ENCODE data around the gene CD44.

CD44 gene

DNA sequence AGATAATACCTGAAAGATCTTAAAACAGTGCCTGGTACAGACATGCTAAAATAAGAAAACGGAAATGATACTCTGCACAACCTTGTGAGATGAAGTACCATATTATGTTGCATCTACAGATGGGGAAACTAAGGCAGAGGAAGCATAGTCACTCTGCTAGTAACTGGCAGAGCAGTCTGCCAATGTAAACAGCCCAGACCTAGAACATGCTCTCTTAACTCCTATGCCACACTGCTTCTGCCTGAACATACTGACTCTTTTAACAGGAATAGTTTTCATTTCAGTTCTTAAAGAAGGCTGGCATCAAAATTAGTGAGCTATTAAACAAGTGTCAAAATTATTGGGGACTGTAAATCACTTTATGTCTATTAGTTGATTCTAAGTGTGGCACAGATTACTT is 99.9 kb downstream of the CD44 start:
- no peak for TF ChIP-seq ZNF274 (IDR thresholded peaks at IDR 0.05; ENCODE audit: low read depth, low read length)
- no peak overlapping the region for H3K4me3 ChIP-seq (ENCODE audit: low read length)

DNA sequence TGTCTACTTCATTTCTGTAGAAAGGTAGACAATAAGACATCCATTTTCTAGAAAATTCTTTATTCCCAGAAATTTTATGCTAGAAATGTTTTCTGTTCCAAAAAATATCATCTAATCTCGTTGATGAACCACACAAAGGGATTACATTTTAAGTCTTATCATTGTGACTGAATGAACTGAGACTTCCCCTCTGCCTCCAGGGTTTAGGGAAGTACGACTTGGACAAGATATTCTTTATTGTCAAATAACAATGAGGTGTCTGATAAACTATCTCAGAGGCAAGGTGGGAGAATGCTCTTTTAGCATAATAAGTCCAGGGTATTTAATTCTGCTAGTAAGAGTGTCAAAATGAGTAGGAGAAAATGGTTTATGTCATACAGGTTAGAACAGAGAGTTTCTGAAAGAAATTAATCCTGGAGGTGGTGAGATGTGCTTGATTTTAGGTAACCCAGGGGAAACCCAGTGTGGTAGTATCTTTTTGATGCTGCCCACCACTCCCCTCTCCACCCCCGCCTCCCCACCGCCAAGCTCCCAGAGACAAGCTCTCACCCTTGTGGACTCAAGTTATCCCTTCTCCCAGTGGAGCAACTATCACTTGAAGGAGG is 100.6 kb downstream of the CD44 start:
- no peak overlapping the region for H3K4me3 ChIP-seq (ENCODE audit: low read length)
- no peak for TF ChIP-seq ZNF274 (IDR thresholded peaks at IDR 0.05; ENCODE audit: low read depth, low read length)

DNA sequence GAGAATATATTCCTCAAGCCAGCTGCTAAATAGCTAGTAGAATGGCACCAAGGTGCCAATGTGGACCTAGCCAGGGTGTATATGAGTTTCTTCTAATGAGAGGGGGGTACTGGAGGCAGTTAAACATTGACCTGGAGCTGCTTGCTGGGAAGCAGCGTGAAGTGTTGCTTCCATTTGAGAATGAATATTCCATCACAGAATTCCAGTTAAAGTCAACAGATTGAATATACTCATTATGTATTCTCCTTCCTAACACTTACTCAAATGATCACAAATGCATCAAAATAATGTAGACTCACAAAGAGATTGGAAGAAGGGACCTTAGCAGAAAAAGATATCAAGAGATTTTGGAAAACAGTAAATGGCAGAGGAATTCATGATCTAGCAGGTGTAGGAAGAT is 102.1 kb downstream of the CD44 start:
- no peak overlapping the region for H3K4me3 ChIP-seq (ENCODE audit: low read length)

DNA sequence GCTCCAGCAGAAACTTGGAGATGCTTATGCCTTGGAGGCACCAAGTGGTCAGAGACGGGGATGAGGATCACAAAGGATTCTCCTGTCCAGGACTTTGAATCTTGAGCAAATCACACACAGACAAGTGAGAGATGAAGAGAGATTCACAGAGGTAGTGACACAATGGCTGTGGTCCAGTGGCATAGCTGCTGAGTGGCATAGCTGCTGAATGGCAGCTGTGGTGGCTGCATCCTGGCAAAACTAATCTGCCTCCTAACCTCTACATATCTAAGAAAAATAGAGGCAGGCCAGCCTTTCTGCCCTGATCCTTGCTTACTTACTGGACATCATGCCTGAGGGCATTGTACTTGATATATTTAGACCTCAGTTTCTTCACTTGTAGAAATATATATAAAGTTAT is 102.6 kb downstream of the CD44 start:
- no peak for TF ChIP-seq ZNF274 (IDR thresholded peaks at IDR 0.05; ENCODE audit: low read depth, low read length)
- H3K4me3 ChIP-seq (ENCODE audit: low read length): no peak overlapping the region

More for the DNA sequence above, 102.1 kb downstream of the CD44 start:
- TF ChIP-seq ZNF274 (IDR thresholded peaks at IDR 0.05; ENCODE audit: low read depth, low read length): no peak

DNA sequence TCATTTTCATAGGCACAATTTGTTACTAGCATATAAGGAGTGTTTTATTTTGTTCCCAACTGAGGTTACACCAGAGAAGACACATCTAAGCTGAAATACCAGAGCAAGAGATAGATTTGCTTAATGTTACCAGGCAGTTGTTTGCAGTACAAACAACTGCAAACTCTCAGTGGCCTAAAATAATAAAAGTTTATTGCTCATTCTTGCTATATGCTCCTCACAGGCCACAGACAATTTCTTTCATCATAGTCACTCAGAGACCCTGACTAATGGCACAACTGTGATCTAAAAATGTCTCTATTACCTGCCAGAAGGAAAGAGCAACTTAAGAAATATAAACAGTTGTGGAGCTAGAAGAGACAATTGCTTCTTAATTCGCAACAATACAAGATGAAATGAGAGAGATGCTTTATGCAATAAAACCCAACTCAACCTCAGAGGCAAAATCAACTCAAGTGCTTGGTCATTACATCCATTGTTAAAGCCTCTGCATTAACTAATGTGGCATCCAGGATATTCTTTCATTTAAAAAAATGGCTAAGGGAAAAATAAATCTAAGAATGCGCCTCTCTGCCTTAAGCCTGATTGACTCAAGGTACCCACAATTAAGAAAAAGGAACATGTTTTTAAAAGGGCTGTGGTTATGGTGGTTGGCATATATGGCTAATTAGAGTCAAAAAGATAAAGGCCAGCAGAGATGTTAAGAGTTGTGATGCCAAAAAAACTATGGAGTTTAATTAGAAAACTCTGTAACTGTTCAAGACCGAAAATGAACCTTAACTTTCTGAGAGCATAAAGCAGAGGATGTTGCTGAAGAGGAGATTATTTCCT is 103.7 kb downstream of the CD44 start:
- no peak overlapping the region for H3K4me3 ChIP-seq (ENCODE audit: low read length)
- TF ChIP-seq ZNF274 (IDR thresholded peaks at IDR 0.05; ENCODE audit: low read depth, low read length): no peak

DNA sequence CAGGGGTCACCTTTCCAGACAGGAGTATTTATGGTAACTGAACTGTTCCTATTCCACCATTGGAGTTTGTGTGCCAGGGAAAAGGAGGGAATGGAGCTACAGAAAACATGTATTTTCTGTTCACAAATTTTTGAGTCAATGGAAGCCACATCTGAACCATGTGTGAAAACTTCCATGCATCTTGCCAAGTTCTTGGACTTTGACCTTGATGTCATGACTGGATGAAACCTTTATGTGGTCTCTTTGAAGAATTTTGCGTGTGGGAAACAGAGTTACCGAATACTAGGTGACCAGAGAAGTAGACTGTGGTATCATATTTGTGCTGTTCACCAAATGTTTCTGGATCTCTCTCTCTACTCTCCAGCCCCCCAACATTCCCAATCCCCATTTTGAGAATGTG is 104.8 kb downstream of the CD44 start:
- TF ChIP-seq ZNF274 (IDR thresholded peaks at IDR 0.05; ENCODE audit: low read depth, low read length): no peak
- H3K4me3 ChIP-seq (ENCODE audit: low read length): no peak overlapping the region

DNA sequence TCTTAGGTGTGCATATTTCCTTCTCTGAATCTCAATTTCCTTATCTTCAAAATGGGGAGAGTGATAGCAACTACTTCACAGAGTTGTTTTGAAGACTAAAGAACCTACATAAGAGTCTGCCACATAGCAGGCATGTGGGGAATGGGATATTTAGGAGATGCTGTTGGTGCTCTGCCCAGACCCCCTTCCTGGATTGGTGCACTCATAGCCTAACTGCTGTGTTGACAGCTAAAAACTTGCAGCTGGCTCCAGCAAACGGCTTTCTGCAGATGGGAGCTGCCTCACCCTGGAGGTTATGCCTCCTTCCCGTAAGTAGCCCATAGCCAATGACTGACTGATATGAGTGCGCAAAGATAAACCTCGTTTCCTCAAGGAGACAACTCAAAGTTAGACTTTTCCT is 106.1 kb downstream of the CD44 start:
- no peak overlapping the region for H3K4me3 ChIP-seq (ENCODE audit: low read length)
- TF ChIP-seq ZNF274 (IDR thresholded peaks at IDR 0.05; ENCODE audit: low read depth, low read length): no peak

DNA sequence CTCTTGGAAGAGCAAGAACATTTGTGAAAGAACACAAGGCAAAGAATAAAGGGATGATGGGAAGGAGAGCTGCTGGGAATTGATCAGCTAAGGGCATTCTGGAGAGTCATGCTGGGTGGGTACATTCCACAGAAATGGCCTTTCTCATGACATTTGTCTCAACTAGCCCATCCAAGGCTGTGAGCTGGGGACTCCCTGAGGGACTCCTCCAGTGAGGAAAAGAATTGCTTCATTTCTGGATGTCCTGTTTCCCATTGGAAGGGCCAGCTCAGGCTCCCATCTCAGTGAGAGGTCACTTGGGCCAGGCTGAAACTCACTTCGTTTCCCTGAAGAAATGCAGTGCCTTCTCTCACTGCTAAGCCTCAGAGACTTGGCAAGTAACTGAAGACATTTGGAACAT is 106.8 kb downstream of the CD44 start:
- no peak overlapping the region for H3K4me3 ChIP-seq (ENCODE audit: low read length)
- TF ChIP-seq ZNF274 (IDR thresholded peaks at IDR 0.05; ENCODE audit: low read depth, low read length): no peak

DNA sequence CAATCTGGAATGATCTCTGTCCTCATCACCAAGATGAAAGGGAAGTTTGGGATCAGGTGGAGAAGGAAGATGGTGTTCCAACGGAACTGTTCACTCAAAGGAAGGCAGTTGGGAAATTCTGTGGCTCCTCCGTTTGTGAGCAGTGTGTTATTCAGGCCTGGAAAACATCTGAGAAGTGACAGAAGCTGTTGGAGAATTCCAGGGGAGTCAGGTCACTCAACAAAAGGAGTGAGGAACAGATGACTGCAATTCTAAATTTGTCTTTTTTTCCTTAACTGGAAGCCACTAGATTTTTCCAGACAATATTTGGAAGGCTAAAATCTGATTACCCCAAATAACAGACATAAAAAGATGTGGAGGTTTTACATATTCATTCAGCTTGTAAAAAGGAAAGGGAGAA is 107.8 kb downstream of the CD44 start:
- H3K4me3 ChIP-seq (ENCODE audit: low read length): no peak overlapping the region
- no peak for TF ChIP-seq ZNF274 (IDR thresholded peaks at IDR 0.05; ENCODE audit: low read depth, low read length)

DNA sequence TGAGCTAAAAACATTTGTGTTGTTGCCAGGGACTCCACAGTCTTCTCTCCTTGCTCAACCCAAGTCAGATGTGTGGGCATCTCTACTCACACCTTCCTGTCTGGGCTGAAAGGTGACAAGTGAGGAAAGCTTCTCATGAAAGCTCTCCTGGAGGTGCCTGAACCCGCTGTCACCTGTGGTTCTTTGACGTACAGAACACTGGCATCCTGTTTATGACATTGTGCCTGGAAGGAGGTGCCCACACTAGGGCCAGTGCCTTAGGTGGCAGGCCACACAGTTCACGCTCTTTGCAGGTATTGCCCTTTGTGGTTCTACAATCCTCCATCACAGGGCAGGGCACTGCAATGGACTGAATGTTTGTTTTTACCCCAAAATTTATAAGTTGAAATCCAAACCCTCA is 108.5 kb downstream of the CD44 start:
- no peak overlapping the region for H3K4me3 ChIP-seq (ENCODE audit: low read length)
- no peak for TF ChIP-seq ZNF274 (IDR thresholded peaks at IDR 0.05; ENCODE audit: low read depth, low read length)

DNA sequence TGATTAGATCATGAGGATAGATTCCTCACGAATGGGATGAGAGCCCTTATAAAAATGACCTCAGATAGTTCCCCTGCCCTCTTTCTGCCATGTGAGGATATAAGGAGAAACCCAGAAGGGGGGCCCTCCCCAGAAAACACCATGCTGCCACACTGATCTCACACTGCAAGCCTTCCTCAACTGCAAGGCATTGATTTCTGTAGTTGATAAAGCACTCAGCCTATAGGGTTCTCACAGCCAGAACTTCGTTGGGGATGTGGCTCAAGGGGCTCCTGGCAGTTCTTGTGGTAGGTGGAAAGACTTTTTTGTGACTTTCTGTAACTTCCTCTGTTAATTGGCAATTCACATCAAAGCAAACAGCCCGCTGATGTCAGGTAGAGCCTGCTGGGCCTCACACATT is 108.9 kb downstream of the CD44 start:
- no peak overlapping the region for H3K4me3 ChIP-seq (ENCODE audit: low read length)
- no peak for TF ChIP-seq ZNF274 (IDR thresholded peaks at IDR 0.05; ENCODE audit: low read depth, low read length)

DNA sequence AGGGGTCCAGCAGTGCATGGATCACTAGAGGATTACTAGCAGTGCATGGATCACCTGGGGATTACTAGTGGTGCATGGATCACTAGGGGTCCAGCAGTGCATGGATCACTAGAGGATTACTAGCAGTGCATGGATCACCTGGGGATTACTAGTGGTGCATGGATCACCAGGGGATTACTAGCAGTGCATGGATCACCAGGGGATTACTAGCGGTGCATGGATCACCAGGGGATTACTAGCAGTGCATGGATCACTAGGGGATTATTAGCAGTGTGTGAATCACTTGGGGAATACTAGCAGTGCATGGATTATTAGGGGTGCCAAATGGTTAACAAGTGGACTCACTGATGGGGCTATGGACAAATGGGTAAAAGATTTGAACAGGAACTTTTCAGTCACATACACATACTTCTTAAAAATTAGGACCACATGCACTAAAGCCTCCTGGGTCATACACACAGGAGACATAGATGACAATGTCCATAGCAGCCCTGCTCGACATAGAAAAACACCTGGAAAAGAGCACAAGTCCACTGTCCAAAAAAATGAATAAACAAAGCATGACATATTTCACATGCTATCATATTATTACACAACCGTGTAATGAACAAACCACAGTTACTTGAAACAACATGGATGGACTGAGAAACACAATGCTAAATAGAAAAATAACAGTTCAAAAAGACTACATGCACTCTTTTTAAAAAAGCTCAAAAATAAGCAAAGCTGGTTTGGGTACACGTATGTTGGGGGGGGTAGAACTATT is 109.8 kb downstream of the CD44 start:
- TF ChIP-seq ZNF274 (IDR thresholded peaks at IDR 0.05; ENCODE audit: low read depth, low read length): no peak

DNA sequence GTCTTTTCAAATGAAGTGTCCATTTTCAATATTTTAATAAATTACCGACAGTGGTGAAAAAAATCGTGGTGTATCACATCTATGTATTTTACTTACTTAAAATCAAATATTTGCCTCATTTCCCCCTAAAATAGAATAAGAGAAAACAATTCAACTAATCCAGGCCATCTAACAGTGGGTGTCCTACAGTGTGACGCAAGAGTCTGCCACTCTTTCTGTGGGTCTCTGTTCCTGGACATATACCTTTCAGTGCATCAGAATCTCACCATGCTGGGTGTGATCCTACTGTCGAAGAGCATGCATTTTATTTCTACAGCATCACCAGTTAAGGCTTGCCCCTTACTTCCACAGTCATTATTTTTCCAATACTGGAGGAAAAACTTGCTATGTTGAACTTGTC is 111.2 kb downstream of the CD44 start:
- no peak overlapping the region for H3K4me3 ChIP-seq (ENCODE audit: low read length)
- TF ChIP-seq ZNF274 (IDR thresholded peaks at IDR 0.05; ENCODE audit: low read depth, low read length): no peak

More for the DNA sequence above, 109.8 kb downstream of the CD44 start:
- H3K4me3 ChIP-seq (ENCODE audit: low read length): no peak overlapping the region

DNA sequence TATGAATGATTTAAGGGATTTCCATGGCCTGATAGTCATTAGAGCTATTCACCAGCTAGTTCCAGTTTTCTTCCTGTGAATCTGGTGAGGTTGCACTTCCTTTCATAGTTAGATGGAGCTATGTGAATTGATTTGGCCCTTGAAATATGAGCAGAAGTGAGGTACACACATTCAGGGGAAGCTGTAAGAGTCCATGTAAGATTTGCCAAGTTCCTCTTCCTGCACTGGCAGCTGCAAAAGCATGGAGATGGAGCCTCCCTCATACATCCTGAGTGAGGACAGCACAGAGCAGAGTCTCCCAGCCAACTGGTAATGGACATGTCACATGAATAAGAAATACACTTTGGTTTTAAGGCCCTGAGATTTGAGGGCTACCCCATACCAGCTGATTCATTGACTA is 111.7 kb downstream of the CD44 start:
- TF ChIP-seq ZNF274 (IDR thresholded peaks at IDR 0.05; ENCODE audit: low read depth, low read length): no peak
- H3K4me3 ChIP-seq (ENCODE audit: low read length): no peak overlapping the region

DNA sequence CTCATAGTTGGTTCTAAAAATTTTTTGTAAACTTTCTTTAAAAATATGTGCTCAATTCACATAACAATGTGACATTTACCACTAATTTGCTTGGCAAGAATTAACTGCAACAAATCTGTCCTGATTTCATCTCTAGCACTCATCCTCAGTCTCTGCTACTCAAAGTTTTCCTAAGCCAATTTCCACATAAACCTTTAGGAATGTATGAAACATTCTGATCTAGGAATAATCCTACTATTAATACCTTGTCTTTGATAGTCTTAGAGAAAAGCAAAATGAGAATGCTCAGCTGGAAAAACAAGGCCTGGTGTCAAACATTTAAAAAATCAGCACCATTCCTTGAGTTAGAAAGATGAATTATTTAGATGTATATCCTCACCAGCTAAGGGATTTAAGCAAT is 114.3 kb downstream of the CD44 start:
- H3K4me3 ChIP-seq (ENCODE audit: low read length): no peak overlapping the region
- no peak for TF ChIP-seq ZNF274 (IDR thresholded peaks at IDR 0.05; ENCODE audit: low read depth, low read length)
